CD4-positive, alpha-beta T cell treated with Interleukin-10 for 1 hour (primary cell): Measurements from ENCODE around the gene PFKFB3.
A peak's percentile ranks its signal among the peaks of the same experiment; 100 is the strongest.
"Not testable (repeated sequence)": the region's sequence is repeated elsewhere in the genome, so short reads cannot be mapped to it uniquely, and the experiment has no call there.

ENCODE experiments used
- DNase-seq: peaks from one replicate; pipeline ENCODE4 v3.0.0-alpha.2; 2020

Gene PFKFB3

DNA sequence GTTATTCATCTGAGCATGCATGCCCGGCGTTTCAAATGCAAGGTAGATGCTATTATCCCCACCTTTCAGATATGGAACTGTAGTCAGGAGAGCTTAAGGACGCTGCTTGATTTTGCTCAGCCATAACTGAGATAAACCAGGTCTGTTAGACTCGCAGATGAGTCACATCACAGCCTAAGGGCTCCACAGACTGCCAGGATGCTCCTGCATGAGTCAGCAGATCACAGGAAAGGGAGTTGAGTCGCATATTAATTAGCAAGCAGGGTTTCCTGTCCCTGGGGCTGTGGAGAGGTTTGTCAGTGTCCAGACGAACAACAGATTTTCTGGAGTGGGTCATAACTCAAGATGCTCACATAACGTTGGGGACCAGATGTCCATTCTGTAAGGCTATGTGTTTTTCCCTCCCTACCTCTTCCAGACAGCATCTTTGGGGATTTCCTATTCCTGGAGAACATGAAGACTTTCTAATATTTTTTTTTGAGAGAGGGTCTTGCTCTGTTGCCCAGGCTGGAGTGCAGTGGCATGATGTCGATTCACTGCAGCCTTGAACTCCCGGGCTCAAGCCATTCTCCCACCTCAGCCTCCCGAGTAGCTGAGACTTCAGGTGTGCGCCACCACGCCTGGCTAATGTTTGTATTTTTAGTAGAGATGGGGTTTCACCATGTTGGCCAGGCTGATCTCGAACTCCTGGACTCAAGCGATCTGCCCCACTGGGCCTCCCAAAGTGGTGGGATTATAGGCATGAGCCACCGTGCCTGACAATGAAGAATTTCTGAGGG is 36.7 kb downstream of the PFKFB3 start:
- peak; percentile 43 for DNase-seq

DNA sequence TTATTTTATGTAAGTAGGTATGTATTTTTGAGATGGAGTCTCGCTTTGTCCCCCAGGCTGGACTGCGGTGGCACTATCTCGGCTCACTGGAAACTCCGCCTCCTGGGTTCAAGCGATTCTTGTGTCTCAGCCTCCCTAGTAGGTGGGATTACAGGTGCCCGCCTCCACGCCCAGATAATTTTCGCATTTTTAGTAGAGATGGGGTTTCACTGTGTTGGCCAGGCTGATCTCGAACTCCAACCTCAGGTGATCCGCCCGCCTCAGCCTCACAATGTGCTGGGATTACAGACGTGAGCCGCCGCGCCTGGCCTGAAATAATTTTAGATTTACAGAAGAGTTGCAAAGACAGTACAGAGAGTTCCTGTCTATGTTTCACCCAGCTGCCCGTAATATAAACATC is 37.5 kb downstream of the PFKFB3 start:
- no peak for DNase-seq

DNA sequence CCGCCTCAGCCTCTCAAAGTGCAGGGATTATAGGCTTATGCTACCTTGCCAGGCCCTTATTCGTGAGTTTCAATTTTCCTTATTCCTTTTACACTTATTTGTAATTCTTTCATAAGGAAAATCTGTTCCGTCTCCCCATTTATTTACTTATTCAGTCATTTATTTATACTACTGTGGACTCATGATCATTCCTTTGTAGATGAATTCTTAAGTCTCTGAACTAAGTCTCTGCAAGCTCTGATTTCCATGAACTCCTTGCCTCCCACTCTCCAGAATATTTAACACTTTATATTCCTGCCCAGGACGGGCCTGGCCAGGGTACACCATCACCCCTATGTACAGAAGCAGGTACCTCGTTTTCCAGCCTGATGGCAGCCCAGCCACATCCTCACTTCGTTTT is 39.4 kb downstream of the PFKFB3 start:
- DNase-seq, result no peak

DNA sequence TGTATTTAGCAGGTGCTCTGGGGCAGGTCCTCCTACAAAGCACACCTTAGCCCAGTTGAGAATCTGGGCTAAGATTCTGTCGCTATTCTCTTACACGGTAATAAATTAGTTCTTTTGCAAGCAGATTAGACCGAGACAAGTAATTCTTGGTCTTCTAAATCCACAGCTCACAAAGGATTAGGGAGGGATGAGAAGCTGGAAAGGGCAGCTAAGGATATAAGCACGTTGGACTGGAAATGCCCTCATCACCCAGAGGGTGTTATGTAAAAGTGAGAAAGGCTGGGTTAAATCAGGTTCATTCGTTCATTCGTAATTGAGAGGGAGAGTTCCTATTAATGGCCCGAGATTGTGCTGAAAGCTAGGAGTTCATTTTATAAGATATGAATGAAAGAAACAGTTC is 41.8 kb downstream of the PFKFB3 start:
- no peak for DNase-seq

DNA sequence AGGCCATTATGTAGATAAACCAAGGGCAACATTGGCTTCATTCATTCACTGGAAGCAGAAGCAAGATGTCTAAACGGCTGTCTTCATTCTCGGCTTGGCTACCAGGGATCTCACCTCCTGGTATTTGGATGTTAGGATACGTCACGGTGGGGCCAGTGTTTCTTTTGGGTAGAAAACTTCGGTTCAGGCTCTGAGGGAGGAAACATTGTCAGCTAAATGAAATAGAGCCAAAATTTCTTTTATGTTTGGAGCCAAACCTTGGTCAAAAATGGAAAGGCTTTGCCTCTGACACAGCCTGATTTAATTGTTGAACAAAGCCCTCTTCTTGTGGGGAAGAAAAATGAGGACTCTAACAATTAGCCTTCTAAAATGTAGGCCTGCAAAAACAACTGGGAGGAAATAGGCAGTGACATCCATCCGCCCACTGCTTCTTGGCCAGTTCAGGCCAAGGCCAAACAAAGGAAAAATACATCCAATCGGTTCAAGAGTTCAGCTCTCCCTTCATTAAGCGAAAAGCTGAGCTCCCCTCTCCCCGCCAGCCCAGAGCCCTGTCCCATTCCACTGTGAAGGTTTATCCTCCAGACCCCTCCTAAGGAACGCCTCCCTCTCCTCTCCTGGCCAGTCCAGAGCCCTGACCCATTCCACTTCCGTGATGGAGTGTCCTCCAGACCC is 44.4 kb downstream of the PFKFB3 start:
- DNase-seq, result no peak

DNA sequence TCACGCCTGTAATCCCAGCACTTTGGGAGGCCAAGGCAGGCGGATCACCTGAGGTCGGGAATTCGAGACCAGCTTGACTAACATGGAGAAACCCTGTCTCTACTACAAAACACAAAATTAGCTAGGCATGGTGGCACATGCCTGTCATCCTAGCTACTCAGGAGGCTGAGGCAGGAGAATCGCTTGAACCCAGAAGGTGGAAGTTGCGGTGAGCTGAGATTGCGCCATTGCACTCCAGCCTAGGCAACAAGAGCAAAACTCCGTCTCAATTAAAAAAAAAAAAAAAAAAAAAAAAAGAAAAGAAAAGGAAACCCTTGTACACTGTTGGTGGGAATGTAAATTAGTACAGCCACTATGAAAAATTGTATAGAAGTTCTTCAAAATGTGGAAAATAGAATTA is 46.2 kb downstream of the PFKFB3 start:
- DNase-seq, result not testable (repeated sequence)

DNA sequence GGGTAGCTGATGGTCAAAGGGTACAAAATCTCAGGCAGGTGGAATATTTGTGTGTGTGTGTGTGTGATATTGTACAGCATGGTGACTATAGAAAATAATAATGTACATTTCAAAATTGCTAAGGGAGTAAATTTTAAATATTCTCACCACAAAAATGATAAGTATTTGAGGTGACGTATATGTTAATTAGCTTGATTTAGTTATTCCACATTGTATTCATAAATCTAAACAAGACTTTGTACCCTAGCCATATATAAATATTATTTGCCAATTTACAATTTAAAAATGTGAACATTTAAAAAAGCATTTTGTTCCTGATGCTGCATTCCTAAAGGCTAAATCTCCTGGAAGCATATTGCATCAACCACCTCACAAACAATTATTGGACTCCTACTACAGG is 47.0 kb downstream of the PFKFB3 start:
- no peak for DNase-seq

DNA sequence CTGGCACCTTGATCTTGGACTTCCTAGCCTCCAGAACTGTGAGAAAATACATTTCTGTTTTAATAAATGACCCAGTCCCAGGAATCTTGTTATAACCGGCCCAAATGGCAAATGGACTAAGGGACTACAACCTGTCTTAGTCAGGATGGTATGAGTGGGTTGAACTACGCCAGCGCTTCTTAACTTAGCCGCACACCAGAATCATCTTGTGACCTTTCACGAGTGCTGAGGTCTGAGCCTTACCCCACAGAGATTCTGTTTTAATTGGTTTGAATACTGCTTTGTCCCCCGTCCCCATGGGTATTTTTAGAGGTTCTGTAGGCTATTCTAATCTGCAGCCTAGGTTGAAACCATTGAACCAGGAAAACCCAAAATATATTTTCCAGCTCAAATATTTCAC is 48.0 kb downstream of the PFKFB3 start:
- no peak for DNase-seq

DNA sequence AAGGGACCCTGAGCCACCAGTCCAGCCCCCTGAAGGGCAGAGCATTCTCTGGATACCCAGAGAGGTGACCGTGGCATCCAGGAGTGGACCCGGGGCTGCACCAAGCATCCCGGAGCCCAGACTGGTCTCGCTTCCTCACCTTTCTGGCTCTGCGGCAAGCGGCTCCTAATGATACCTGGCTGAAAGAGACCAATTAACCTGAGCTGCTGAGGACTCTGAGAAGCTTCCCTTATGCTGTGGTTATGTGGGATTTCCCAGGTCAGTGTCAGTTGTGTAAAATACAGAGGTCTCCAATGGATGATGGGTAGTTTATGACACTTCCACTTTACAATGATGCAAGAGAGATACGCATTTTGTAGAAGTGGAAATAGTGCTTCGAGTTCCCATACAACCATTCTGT is 51.5 kb downstream of the PFKFB3 start:
- DNase-seq, result no peak

DNA sequence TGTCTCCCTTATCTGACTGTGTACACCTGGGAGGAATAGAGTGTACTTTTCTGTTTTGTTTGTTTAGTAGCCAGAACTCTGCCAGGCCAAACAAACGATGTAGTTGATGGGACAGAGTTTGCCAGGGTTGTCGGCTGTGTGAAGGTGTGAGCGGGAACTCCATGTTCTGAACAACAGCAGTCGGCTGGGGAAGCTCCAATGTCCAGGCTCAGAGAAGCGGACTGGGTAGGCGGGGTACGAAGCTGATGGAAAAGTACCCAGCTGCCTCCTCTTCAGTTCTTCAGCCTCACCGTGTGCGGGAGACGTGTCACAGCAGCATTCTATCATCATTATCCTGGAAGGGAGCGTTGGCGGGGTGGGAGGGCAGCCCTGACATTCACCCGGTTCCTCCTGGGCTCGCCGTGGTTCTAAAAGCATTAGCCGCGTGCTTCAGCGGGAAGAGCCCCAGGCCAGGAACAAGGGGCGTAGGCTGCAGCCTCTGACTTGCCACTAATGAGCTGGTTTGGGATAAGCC is 52.9 kb downstream of the PFKFB3 start:
- no peak for DNase-seq

DNA sequence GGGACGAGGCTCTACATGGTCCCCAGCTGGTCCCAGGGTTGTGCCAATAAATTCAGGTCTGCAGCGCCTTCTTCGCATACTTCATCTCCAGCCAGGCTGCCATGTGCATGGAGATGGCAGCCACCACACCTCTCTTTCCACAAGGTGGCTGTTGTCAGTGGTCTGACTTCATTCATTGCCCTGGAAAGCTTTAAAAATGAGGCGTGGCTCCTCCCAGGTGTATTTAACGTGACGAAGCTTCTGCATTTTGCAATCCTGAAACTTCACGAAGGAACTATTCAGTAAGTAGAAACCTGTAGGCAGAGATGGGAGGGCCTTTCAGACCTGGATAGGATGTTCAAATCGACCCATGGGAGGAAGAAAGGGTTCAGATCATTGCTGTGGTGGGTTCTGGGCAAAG is 53.7 kb downstream of the PFKFB3 start:
- no peak for DNase-seq

DNA sequence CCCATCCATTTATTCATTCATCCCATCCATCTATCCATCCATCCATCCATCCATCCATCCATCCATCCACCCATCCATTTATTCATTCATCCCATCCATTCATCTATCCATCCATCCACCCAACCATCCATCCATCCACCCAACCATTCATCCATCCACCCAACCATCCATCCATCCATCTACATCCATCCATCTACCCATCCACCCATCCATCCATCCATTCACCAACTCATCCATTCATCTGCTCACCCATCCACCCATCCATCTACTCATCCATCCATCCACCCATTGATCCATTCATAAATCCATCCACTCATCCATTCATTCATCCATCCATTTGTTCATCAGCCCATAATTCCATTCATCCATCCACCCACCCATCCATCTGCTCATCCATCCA is 56.4 kb downstream of the PFKFB3 start:
- no peak for DNase-seq

DNA sequence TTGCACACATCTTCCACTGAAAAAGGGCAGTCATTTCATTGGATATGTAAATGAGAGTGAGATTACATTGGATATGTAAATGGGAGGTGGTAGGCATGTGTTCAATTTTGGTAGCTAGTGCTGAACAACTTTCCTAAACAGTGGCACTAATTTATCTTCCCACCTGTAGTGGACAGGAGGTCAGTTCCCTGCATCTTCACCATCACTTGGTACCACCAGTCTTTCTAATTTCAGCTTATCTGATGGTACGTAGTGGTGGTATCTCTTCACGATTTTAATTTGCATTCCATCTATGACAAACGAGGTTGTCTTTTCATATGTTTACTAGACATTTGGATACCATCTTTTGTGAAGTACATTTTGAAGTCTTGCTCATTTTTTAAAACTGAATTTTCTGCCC is 58.1 kb downstream of the PFKFB3 start:
- DNase-seq, result no peak

DNA sequence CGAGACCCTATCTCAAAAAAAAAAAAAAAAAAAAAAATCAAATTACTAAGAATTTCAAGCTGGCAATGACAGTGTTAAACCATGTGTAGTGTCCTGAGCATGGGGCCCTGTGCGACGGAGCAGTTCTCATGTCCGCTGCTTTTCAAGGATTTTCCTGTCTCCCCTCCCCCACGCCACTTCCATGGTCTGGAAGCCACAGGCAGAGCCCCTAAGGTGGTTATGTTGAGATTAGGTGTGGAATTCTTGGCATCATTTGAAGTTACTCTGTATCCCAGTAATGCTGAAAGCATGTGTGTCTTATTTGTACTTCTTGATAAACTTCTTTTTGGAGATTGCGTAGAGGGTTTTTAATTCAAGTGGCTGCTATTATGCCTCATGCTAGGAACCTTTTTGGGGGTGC is 65.2 kb downstream of the PFKFB3 start:
- no peak for DNase-seq

DNA sequence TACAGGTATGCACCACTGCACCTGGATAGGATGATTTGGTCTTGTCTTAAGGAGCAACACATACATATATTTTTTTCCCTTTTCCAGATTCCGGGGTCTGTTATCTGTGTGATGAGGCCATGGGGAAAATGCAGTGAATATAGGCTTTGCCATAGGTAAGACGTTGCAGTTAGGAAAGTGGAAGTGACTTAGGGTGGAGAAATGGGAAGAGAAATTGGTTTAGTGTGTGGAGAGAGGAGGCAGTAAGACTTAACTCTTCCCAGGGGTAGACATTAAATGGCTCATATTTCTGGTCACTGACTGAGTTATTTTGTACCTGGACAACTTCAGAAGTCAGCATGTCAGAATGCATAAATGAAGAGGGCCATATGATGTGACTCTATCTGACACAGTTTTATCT is 66.7 kb downstream of the PFKFB3 start:
- DNase-seq, result no peak

DNA sequence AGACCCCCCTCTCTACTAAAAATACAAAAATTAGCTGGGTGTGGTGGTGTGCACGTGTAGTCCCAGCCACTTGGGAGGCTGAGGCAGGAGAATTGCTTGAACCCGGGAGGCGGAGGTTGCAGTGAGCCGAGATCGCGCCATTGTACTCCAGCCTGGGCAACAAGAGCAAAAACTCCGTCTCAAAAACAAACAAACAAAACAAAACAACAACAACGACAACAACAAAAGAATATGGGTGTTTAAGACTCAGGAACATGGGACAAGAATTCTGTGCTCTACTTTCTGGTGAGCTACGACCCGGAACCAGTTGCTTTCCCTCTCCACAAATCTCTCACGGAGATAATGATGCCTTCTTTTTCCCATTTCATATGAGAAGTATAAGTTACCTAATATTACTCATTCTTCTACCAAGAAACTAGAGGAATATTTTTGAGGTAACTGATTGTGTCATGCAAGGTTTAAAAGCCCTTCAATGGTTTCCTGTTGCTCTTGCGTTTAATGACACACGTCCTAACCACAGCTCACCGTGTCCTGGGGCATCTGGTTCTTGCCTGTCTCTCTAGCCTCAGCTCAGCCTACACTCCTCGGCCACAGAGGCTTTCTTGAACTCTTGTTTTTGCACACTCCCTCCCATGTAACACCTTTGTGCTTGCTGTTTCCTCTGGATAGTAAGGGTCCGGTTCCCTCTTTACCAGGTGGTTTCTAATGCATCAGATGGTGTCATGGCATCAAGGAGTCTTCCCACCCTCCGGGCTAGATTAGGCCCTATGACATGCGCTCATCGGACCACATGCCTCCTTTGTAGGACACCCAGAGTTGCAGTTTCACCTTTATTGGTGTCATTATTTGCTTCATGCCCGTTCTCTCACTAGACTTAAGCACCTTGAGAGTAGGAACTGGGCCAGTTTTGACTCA is 67.5 kb downstream of the PFKFB3 start:
- DNase-seq, result peak; percentile 76

DNA sequence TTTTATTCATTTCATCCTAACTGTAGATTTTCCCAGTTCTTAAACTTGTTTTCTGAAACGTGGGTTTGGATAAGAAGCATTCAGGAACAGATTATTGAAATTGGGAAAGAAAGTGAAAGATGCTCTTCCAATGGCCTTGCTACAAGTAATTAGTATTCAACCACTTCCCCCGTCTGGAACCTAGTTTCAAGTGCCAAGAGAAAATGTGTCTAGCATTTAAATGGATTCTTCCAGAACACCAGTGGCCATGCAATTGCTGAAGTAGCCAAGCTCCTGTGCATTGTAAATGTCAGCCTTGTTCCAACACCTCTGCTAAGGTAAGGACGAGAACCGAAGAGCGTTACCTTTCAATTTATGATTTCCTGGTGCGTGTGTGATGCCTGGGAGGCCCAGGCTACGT is 68.2 kb downstream of the PFKFB3 start:
- no peak for DNase-seq

DNA sequence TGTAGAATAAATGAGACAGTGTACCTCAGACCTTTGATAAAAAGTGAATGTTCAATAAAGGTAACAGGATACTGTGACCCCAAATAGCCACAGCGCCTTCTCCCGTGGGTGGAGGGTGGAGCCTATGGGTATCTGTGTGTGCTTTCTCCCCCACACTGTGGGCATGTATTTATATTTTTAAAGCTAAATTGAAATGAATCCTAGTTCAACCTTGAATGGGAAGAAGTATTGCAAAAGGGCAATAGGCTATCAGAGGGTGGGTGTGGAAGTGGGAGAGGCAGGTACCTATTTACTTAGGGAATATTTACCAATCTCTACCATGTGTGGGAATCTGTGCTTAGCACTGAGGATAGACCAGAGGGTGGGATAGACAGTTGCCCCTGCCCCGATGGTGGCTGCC is 68.9 kb downstream of the PFKFB3 start:
- DNase-seq, result no peak

DNA sequence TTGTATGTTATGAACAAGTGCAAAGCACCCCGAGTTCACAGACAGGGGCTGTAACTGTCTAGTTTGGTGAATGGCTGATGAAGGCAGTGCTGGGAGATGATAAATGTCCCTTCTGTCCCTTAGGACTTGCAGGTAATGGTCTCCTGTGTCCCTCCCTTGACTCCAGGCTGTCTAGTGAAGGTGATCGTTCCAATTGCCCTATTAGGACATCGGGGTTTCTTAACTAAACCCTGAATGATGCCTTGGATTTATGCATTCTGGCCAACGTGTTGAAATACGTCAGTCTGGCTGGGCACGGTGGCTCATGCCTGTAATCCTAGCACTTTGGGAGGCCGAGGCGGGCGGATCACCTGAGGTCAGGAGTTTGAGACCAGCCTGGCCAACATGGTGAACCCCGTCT is 69.4 kb downstream of the PFKFB3 start:
- DNase-seq, result no peak

DNA sequence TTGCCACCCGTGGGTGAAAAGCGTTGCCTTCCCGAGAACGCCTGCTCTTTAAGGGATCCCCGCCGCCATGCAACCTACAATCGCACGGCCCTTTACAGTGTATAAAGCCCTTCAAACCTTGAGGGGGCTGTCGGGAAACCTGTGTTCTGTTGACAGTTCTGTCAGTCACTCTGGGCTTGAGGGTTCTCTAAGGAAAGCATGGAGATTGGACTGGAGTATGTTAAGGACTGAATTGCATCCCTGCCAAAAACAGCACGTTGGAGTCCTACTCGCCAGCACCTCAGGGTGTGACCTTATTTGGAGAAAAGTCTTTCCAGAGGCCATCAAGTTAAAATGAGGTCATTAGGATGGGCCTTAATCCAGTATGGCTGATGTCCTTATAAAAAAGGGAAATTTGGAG is 70.6 kb downstream of the PFKFB3 start:
- DNase-seq, result no peak

DNA sequence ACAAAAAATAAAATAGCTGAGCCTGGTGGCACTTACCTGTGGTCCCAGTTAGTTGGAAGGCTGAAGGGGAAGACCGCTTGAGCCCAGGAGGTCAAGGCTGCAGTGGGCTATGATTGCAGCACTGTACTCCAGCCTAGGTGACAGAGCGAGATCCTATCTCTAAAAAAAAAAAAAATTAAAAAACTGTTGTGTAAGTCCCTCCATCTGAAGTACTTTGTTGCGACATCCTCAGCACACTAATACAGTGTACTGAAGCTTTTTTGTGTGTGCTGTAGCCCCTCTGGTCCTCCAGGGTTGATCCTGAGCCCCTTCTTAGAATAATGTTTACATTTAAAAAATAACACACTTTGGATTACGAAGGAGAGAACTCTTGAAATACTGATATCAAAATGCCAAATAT is 71.3 kb downstream of the PFKFB3 start:
- no peak for DNase-seq

DNA sequence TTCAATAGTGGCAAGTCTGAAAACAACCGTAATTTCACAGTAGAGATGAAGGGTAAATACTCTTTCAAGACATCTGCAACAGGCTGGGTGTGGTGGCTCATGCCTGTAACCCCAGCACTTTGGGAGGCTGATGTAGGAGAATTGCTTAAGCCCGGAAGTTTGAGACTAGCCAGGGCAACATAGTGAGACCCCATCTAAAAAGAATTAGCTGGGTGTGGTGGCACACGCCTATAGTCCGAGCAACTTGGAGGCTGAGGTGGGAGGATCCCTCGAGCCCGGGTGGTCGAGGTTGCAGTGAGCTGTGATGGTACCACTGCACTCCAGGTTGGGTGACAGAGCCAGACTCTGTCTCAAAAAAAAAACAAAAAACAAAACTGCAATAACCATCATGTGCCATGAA is 71.8 kb downstream of the PFKFB3 start:
- DNase-seq, result no peak
